NCI-H2081 (cell line): Measurements from ENCODE around the gene POLH.
"Not testable (repeated sequence)": the region's sequence is repeated elsewhere in the genome, so short reads cannot be mapped to it uniquely, and the experiment has no call there.

Experiments used
- DNase-seq, 2 experiments: peaks; one replicate each; lab custom pipeline; 2025; lab: John Stamatoyannopoulos, UW

POLH gene

DNA sequence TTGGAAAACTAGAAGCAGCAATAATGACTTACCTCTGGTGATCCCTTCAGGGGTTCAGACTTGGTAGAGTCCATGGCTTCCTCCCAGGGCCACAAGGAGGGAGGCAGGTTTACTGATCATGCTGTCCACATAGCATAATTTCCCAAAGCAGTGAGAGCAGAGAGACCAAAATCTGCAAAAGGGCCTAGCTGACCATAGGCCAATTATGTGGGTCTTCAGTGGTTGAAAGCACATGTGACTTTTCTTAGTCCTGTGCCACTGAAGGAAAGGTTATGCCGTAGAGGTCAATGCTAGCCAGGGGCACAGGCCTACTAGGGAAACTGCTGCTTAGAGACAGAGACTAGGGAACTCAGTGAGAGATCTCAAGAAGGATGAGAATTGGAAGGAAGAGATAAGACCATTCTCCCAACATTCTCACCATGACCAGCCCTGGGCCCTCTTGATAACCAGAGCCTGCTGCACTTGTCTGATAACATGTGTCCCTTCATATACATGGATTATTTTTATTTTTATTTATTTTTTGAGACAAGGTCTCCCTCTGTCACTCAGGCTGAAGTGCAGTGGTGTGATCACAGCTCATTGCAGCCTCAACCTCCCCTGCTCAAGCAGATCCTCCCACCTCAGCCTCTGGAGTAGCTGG lies 55.1 kb downstream of the POLH start:
- DNase-seq, result no peak

DNA sequence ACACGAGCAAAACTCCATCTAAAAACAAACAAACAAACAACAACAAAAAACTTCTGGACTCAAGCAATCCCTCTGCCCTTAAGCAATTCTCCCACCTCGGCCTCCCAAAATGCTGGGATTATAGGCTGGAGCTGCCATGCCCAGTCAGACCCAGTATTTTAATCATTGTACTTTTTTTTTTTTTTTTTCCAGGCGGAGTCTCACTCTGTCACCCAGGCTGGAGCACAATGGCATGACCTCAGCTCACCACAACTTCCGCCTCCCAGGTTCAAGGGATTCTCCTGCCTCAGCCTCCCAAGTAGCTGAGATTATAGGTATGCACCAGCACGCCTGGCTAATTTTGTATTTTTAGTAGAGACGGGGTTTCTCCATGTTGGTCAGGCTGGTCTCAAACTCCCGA lies 57.0 kb downstream of the POLH start:
- DNase-seq, result not testable (repeated sequence)

DNA sequence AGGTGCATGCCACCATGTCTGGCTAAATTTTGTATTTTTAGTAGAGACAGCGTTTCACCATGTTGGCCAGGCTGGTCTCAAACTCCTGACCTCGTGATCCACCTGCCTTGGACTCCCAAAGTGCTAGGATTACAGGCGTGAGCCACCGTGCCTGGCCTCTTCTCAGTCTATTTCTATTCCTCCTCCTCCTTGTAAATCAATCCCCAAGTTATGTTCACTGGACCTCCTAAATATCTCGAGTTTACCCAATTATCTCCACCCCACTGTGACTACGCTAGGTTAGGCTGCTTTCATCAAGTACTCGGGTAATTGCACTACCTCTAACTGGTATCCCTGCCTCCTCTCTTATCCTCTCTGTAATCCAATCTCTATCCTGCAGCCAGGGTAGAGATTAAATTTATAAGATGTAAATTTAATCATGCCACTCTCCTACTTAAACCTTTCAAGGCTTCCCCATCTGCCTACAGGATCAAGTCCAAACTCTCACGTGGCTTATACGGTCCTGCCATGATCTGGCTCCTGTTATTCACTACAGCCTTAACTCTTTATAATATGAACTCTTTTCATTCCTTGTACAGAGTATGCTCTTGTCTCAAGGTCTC lies 58.8 kb downstream of the POLH start:
- DNase-seq, result no peak

DNA sequence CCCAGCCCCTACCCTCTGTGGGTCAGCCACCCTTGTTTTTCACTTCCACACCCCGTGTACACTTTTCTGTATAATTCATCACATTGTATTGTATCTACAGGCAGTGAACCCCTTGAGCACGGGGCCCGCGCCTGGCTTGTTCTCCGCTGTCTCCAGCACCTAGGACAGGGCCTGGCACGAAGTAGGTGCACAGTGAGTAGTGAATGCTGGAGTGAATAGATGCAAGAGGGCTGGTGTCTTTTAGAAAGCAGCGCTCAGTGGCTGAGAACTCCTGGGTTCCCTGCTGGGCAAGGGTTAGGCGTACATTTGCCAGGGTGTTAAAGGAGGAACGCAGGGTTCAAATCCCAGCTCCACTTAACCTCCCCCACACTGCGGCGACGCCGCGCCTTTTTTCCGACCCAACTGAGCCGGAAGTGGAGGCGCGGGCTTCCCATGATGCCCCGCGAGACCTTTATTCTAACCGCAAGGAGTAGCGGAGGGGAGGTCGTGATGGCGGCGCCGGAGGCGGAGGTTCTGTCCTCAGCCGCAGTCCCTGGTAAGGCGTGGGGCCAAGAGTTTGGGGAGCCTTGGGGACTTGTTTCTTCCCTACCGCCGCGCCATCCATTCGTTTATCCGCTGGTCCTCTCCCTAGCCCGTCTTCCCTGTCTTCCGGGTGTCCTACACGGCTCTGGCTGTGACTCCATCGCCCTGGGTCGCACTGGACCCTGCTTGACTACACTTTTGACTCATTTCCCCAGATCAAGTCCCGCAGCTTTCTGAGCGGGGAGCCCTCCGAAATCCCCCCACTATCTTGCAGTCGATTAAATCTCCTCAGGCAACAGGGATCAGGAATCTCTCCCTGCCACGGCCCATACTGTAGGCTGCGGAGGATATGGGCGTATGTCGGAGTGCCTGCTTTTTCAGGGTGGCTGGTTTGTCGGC lies 59.7 kb downstream of the POLH start, which contains the start of gene MAD2L1BP:
TSS of gene MAD2L1BP (plus strand) at position 454 of the 921 bp plus-strand sequence. CDS start at position 490, 36 bp downstream.
- DNase-seq, result peak; percentile 70 to 84

DNA sequence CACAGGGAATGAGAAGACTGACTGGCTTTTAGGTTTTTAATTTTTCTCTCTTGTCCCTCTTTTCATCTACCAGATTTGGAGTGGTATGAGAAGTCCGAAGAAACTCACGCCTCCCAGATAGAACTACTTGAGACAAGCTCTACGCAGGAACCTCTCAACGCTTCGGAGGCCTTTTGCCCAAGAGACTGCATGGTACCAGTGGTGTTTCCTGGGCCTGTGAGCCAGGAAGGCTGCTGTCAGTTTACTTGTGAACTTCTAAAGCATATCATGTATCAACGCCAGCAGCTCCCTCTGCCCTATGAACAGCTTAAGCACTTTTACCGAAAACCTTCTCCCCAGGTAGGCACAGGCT lies 60.3 kb downstream of the POLH start:
- DNase-seq, result no peak

DNA sequence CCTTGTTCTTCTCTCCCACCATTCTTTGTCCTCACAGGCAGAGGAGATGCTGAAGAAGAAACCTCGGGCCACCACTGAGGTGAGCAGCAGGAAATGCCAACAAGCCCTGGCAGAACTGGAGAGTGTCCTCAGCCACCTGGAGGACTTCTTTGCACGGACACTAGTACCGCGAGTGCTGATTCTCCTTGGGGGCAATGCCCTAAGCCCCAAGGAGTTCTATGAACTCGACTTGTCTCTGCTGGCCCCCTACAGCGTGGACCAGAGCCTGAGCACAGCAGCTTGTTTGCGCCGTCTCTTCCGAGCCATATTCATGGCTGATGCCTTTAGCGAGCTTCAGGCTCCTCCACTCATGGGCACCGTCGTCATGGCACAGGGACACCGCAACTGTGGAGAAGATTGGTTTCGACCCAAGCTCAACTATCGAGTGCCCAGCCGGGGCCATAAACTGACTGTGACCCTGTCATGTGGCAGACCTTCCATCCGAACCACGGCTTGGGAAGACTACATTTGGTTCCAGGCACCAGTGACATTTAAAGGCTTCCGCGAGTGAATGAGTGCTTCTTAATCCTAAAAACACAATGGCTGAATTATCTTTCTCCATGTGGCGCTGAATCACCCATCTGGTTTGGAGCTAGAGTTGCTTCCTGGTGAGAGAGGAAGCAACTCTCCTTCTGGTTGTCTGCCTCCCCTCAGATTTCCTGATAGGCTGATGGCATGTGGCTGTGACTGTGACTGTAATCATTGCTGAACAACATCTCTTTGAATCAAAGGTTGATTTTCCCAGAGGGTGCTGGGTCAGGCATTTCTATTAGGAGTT lies 64.2 kb downstream of the POLH start:
- peak in 1 of 2 experiments; percentile 16 for DNase-seq

DNA sequence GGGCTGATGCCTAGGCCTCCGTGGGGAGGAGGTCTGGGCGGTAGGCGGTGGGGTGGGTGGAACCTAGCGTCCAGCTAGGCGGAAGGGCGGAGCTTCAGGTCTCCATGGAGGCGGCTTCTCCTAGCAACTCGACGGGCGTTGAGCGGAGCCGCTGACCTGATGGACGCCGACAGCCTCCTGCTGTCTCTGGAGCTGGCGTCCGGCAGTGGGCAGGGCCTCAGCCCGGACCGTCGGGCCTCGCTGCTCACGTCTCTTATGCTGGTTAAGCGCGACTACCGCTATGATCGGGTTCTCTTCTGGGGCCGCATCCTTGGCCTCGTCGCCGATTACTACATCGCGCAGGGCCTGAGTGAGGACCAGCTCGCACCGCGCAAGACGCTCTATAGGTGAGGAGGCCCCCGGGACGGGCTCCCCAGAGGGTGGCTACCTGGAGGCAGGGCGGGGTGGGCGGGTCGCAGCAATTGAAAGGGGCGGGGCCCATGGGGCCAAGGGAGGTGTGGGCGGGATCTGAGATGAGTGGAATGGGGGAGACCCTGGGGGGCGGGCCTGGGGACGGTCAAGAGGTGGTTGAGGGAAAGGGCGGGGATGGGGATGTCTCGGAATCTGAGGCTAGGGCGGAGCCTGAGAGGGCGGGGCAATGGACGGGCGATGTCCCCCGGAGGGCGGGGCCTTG lies 69.1 kb downstream of the POLH start, which contains the start of gene RSPH9:
TSS of gene RSPH9 (plus strand) at position 97 of the 673 bp plus-strand sequence. CDS start at position 160, 63 bp downstream.
- DNase-seq, result no peak

DNA sequence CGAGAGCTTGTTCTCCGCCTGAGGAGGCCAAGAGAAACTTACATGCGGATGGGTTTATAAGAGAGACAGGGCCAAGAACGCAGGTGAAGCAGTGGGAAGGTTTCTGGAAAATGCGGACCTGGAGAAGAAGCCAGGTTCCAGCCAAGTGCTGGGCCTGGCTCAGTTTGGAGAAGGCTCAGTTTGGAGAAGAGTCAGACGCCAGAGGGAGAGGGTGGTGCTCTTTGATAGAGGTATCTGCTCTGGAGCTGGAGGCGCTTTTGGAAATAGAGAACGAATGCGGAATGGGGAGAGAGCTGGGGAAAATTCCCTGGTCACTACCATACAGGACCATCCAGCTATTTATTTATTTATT lies 69.6 kb downstream of the POLH start:
- DNase-seq, result no peak

DNA sequence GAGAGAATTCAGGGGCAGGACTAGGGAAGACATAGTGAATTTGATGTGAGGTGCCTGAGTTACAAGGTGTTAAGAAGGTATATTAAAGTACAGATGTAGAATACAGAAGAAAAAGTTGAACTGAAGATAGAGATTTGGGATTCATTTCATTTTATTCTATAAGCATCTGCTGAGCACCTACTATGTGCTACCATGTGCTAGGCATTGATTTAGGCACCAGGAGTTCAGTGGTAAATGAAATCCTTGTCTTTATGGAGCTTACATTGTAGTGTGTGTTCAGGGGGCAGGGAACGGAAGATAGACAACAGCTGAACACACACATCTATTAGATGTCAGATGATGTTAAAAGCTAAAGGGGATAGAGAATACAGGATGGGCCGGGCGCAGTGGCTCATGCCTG lies 71.6 kb downstream of the POLH start:
- DNase-seq, result peak in 1 of 2 experiments; percentile 4

DNA sequence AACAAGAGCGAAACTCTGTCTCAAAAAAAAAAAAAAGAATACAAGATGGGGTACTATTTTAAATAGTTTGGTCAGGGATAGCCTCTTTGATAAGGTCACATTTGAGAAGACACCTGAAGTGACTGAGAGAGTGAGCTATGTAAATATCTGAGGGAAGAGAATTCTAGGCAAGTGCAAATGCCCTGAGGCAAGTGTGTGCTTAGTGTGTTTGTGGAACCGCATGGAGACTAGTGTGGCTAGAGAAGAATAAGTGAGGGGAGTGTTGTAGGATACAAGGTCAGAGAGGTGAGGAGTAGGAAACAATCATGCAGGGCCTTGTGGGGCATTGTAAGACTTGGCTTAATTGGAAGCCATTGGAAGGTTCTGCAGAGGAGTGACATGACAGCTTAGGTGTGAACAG lies 72.3 kb downstream of the POLH start:
- DNase-seq, result no peak

DNA sequence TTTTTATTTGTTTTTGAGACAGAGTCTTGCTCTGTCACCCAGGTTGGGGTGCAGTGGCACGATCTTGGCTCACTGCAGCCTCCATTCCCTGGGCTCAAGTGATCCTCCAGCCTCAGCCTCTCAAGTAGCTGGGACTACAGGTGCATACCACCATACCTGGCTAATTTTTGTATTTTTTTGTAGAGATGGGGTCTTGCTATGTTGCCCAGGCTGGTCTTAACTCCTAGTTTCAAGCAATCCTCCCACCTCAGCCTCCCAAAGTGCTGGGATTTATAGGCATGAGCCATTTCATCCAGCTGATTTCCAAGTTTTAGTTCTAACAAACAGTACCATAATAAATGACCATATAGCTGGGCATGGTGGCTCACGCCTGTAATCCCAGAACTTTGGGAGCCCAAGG lies 76.8 kb downstream of the POLH start:
- DNase-seq, result not testable (repeated sequence)

DNA sequence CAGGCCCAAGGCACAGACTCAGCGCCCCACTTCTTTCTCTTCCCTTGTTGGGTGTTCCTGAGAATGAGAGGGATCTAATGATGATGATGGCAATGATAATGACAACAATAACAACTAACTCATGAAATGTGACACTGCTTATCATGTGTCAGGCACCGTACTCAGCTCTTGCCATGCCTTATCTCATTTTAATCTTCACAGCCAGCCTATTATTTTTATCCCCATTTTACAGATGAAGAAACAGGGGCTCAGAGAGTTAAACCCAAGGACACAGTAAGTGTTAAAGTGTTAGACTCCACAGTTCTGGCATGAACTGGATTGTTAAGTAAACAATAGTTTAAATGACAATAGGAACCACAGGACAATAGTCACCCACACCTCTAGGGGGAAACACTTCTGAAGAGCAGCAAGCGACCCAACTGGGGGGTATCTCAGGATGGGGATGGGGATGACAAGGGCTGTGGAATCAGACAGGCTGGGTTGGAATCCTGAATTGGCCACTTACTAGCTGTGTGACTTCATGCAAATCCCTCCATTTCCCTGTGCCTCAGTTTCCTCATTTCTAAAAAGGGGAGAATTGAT lies 81.3 kb downstream of the POLH start:
- no peak for DNase-seq

DNA sequence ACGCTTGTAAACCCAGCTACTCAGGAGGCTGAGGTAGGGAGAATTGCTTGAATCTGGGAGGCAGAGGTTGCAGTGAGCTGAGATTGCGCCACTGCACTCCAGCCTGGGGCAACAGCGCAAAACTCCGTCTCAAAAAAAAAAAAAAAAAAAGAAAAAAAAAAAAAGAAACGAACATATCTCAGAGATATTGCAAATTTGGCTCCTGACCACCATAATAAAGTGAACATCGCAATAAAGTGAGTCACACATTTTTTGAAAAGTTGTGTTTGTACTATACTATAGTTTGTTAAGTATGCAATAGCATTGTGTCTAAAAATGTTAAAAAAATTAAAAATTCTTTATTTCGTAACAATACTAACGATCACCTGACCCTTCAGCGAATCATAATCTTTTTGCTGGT lies 82.2 kb downstream of the POLH start:
- DNase-seq, result no peak

DNA sequence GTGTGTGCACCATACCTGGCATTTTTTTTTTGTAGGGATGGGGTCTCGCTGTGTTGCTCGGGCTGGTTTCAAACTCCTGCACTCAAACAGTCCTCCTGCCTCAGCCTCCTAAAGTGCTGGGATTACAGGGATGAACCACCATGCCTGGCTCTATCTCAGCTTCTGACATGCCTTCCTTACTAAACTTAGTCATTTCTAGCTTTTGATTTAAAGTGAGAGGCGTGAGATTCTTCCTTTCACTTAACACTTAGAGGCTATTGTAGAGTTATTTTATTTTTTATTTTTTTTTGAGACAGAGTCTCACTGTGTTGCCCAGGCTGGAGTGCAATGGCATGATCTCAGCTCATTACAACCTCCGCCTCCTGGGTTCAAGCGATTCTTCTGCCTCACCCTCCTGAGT lies 87.0 kb downstream of the POLH start:
- not testable (repeated sequence) for DNase-seq
